ENCODE results near the gene ALDH1L2. TPM values are rescaled to one million over a fixed set of nuclear protein-coding genes. Genes with fewer than 3 reads are reported as not detected.

Gene ALDH1L2
- total and polyA plus RNA-seq, 9 of the 15 experiments (the other 6 are each of a cell fraction or from before 2014, with no cell fraction given) = 1.1 to 9.9 (median 3.8) TPM

DNA sequence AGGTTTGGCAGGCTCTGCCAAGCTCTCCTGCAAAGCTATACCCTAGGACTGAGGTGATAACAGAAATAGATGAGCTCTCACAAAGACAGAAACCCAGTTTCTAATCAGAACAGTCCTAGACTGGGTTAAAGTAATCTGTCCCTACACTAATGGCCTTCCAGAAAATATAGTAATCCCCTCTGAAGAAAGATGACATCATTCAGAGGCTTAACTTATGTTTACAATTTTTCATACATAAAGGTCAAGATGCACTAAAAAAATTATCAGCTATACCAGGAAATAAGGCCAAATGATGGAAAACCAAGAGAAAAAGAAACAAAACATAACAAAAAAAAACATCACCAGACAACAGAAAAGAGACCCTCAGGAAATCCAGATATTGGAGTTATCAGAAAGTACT is 18.4 kb upstream of the ALDH1L2 start:
- BruUV-seq (replicated peaks) = no TSS peak
- Histone ChIP-seq H3K27ac (ENCODE audit: extremely low read depth, low read depth, low read length) (no peak overlapping the region), H3K9ac (ENCODE audit: insufficient read depth in 1 of 2, low read depth in 2 of 2, low read length in 2 of 2) (no peak overlapping the region), H3K9me3 (replicated peaks; ENCODE audit: control insufficient read depth, insufficient read depth, low read depth, low read length) (no peaks in the 10 kb centered on the region), H3K27me3 (ENCODE audit: control insufficient read depth in 2 of 2, insufficient read depth in 2 of 2, low read length in 2 of 2) (no peaks in the 10 kb centered on the region), H2AFZ (ENCODE audit: low read depth, low read length) (no peak overlapping the region), H3K4me3 (no peak overlapping the region), H3K36me3 (ENCODE audit: control insufficient read depth, insufficient read depth, low read length) (no peaks in the 10 kb centered on the region), H3K4me1 (replicated peaks in 1 of 2; ENCODE audit: control insufficient read depth in 2 of 2, insufficient read depth in 2 of 2, low read length in 2 of 2) (peaks cover 0 to under 1% of the 10 kb centered on the region in 2 experiments; a peak in 1 of 5 replicates), H3K4me2 (ENCODE audit: insufficient read depth, low read length) (no peak overlapping the region), H3K79me2 (ENCODE audit: control insufficient read depth, insufficient read depth, low read length) (peaks cover 1% of the 10 kb centered on the region; the same call in 2 of the 3 replicates), H3K9me1 (ENCODE audit: control insufficient read depth, insufficient read depth, low read length) (no peaks in the 10 kb centered on the region), H4K20me1 (replicated peaks; ENCODE audit: control insufficient read depth, insufficient read depth, low read length) (no peaks in the 10 kb centered on the region)
- TF ChIP-seq ATF3 (IDR thresholded peaks at IDR 0.05) (peak; percentile 37; the same call in 1 of the 2 replicates), ATF3 (CRISPR knock-in tag; conservative IDR thresholded peaks at IDR 0.05) (no peak), NFATC3 (IDR thresholded peaks at IDR 0.05) (no peak)
- ChIA-PET POLR2A (interaction anchor here (0.9 kb wide), 1 partner anchor 19 kb away, joined by 3 read pairs; the partner anchor contains the start of gene ALDH1L2), CTCF (ENCODE audit: low intra/inter-chr PET ratio) (no interaction called here)
- no peak for ATAC-seq
- intact Hi-C loops (cut with micrococcal nuclease) = loop anchor here (5.0 kb wide), 2 partner anchors 115 to 370 kb away; partner anchors contain the start of gene NOPCHAP1
- DNase-seq (ENCODE audit: extremely low read depth in 1 of 4, low spot score in 3 of 4) = no peak
- FAIRE-seq = no peak
- in situ Hi-C loops (cut with MboI) = no loop called here

GRCh38 chr12:105100998-105101397 is 16.7 kb upstream of the ALDH1L2 start:
- Histone ChIP-seq H4K20me1 (replicated peaks; ENCODE audit: control insufficient read depth, insufficient read depth, low read length) (no peaks in the 10 kb centered on the region), H3K4me2 (ENCODE audit: insufficient read depth, low read length) (no peak overlapping the region), H3K9me3 (replicated peaks; ENCODE audit: control insufficient read depth, insufficient read depth, low read depth, low read length) (no peaks in the 10 kb centered on the region), H3K9ac (ENCODE audit: insufficient read depth in 1 of 2, low read depth in 2 of 2, low read length in 2 of 2) (no peak overlapping the region), H2AFZ (ENCODE audit: low read depth, low read length) (no peak overlapping the region), H3K9me1 (ENCODE audit: control insufficient read depth, insufficient read depth, low read length) (no peaks in the 10 kb centered on the region), H3K36me3 (ENCODE audit: control insufficient read depth, insufficient read depth, low read length) (no peaks in the 10 kb centered on the region), H3K27ac (ENCODE audit: extremely low read depth, low read depth, low read length) (no peak overlapping the region), H3K4me3 (no peak overlapping the region), H3K27me3 (ENCODE audit: control insufficient read depth in 2 of 2, insufficient read depth in 2 of 2, low read length in 2 of 2) (no peaks in the 10 kb centered on the region), H3K4me1 (replicated peaks in 1 of 2; ENCODE audit: control insufficient read depth in 2 of 2, insufficient read depth in 2 of 2, low read length in 2 of 2) (no peaks in the 10 kb centered on the region), H3K79me2 (ENCODE audit: control insufficient read depth, insufficient read depth, low read length) (no peaks in the 10 kb centered on the region)
- TF ChIP-seq ZNF316 (IDR thresholded peaks at IDR 0.05) = no peak
- peak; percentile 32 to 49; a peak in 2 of 4 replicates for TF ChIP-seq RAD21 (CRISPR knock-in tag; conservative IDR thresholded peaks at IDR 0.05 in 1 of 2, IDR thresholded peaks at IDR 0.05 in 1 of 2)
- no peak for TF ChIP-seq ZBTB8A (IDR thresholded peaks at IDR 0.05; ENCODE audit: partially characterized antibody)
- TF ChIP-seq ESRRB (CRISPR knock-in tag; IDR thresholded peaks at IDR 0.05; ENCODE audit: borderline replicate concordance) = no peak
- no peak for TF ChIP-seq PHF20 (IDR thresholded peaks at IDR 0.05; ENCODE audit: partially characterized antibody)
- no peak for TF ChIP-seq ZNF75A (CRISPR knock-in tag; IDR thresholded peaks at IDR 0.05)
- TF ChIP-seq SNAPC5 (CRISPR knock-in tag; IDR thresholded peaks at IDR 0.05) = no peak
- TF ChIP-seq, protein P1, sequence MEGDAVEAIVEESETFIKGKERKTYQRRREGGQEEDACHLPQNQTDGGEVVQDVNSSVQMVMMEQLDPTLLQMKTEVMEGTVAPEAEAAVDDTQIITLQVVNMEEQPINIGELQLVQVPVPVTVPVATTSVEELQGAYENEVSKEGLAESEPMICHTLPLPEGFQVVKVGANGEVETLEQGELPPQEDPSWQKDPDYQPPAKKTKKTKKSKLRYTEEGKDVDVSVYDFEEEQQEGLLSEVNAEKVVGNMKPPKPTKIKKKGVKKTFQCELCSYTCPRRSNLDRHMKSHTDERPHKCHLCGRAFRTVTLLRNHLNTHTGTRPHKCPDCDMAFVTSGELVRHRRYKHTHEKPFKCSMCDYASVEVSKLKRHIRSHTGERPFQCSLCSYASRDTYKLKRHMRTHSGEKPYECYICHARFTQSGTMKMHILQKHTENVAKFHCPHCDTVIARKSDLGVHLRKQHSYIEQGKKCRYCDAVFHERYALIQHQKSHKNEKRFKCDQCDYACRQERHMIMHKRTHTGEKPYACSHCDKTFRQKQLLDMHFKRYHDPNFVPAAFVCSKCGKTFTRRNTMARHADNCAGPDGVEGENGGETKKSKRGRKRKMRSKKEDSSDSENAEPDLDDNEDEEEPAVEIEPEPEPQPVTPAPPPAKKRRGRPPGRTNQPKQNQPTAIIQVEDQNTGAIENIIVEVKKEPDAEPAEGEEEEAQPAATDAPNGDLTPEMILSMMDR (IDR thresholded peaks at IDR 0.05 in 2 of 3, conservative IDR thresholded peaks at IDR 0.05 in 1 of 3; ENCODE audit: insufficient read depth in 2 of 3, low read depth in 1 of 3, low read length in 3 of 3) = peak in 1 of 3 experiments; percentile 36; a peak in 2 of 6 replicates
- ChIA-PET POLR2A (no interaction called here), CTCF (ENCODE audit: low intra/inter-chr PET ratio) (no interaction called here)
- no TSS peak for BruUV-seq (replicated peaks)
- intact Hi-C loops (cut with micrococcal nuclease) = loop anchor here (5.0 kb wide), 2 partner anchors 114 to 369 kb away; partner anchors contain the start of gene NOPCHAP1
- in situ Hi-C loops (cut with MboI) = no loop called here
- FAIRE-seq (no peak), ATAC-seq (no peak), DNase-seq (ENCODE audit: extremely low read depth in 1 of 4, low spot score in 3 of 4) (no peak)

Measured in K562 (cell line).